SK-N-SH (cell line): ENCODE data around the gene SDF4. TPM values are rescaled to one million over a fixed set of nuclear protein-coding genes. Genes with fewer than 3 reads are reported as not detected.

Source experiments
- CTCF ChIA-PET: fragments of 300-600, 350-600 bp; formaldehyde crosslinking; extraction: SDS; loops from one replicate; lab custom pipeline; 2021; lab: Yijun Ruan, JAX
- POLR2A ChIA-PET: fragments of 350-600 bp; sonication (Branson Sonifier 250); formaldehyde crosslinking; extraction: SDS; loops from one replicate; lab custom pipeline; 2020; ENCODE audit warnings: antibody characterized with exemption, inconsistent platforms; lab: Yijun Ruan, JAX
- DNase-seq: peaks from one replicate; pipeline ENCODE4 v3.0.0; 2012
- H2AFZ ChIP-seq: fragments of 200-600 bp; sonication (generic); 2 replicates; pipeline ENCODE4 v1.8.1; 2016; ENCODE audit warnings: antibody characterized with exemption, mild to moderate bottlenecking, low read depth
- H3F3A ChIP-seq: fragments of 200-600 bp; sonication (generic); replicated peaks from 2 replicates; pipeline ENCODE3; 2016; ENCODE audit warnings: antibody characterized with exemption, mild to moderate bottlenecking; ENCODE audit not compliant: insufficient read depth
- H3K27ac ChIP-seq, 2 experiments: fragments of 200-500 bp in 1 of 2; fragments of 200-600 bp in 1 of 2; sonication (Bioruptor generic) in 1 of 2; sonication (generic), shearing (Covaris generic) in 1 of 2; 2 replicates each; pipeline versions ENCODE4 v1.5.1 to v1.6.1; 2014 to 2016; ENCODE audit warnings: low read depth in 2 of 2, inconsistent platforms in 1 of 2, low read length in 1 of 2, mild to moderate bottlenecking in 1 of 2, mixed read lengths in 1 of 2
- H3K27me3 ChIP-seq: fragments of 200-600 bp; sonication (generic), shearing (Covaris generic); 2 replicates; pipeline ENCODE4 v1.6.1; 2016; ENCODE audit warnings: mixed run types; ENCODE audit not compliant: insufficient read depth
- H3K36me3 ChIP-seq, 2 experiments: fragments of 200-500 bp in 1 of 2; fragments of 200-600 bp in 1 of 2; sonication (Bioruptor generic) in 1 of 2; sonication (generic) in 1 of 2; replicated peaks in 1 of 2; 2 replicates each; pipeline versions ENCODE3 to v1.5.1; 2014 to 2016; ENCODE audit warnings: low read length in 1 of 2, mild to moderate bottlenecking in 1 of 2; ENCODE audit not compliant: insufficient read depth in 2 of 2, control insufficient read depth in 1 of 2
- H3K4me1 ChIP-seq, 2 experiments: fragments of 200-500 bp in 1 of 2; fragments of 200-600 bp in 1 of 2; sonication (Bioruptor generic) in 1 of 2; sonication (generic), shearing (Covaris generic) in 1 of 2; 2 replicates each; pipeline versions ENCODE4 v1.5.1 to v1.6.1; 2014 to 2016; ENCODE audit warnings: low read depth in 1 of 2, low read length in 1 of 2, mixed run types in 1 of 2; ENCODE audit not compliant: insufficient read depth in 2 of 2, control insufficient read depth in 1 of 2
- H3K4me2 ChIP-seq: fragments of 200-600 bp; sonication (generic), shearing (Covaris generic); 2 replicates; pipeline ENCODE4 v1.6.1; 2017; ENCODE audit warnings: mixed run types
- H3K4me3 ChIP-seq, 2 experiments: fragments of 200-500 bp in 1 of 2; fragments of 200-600 bp in 1 of 2; sonication (Bioruptor generic) in 1 of 2; sonication (generic), shearing (Covaris generic) in 1 of 2; 2 replicates each; pipeline versions ENCODE4 v1.5.1 to v1.8.1; 2014 to 2016; ENCODE audit warnings: low read depth in 2 of 2, inconsistent platforms in 1 of 2, low read length in 1 of 2, mild to moderate bottlenecking in 1 of 2, mixed read lengths in 1 of 2, moderate library complexity in 1 of 2
- H3K79me2 ChIP-seq: fragments of 200-600 bp; sonication (generic); 2 replicates; pipeline ENCODE4 v1.8.1; 2017; ENCODE audit warnings: mild to moderate bottlenecking; ENCODE audit not compliant: insufficient read depth
- H3K9ac ChIP-seq: fragments of 200-600 bp; sonication (generic); 2 replicates; pipeline ENCODE4 v1.6.1; 2017; ENCODE audit warnings: mixed run types
- H3K9me2 ChIP-seq: fragments of 200-600 bp; sonication (generic); 2 replicates; pipeline ENCODE4 v1.6.1; 2017; ENCODE audit warnings: mixed run types
- H3K9me3 ChIP-seq: fragments of 200-600 bp; sonication (generic); 2 replicates; pipeline ENCODE4 v1.6.1; 2017; ENCODE audit warnings: mixed run types, mild to moderate bottlenecking, moderate library complexity
- H4K20me1 ChIP-seq: fragments of 200-600 bp; sonication (generic); 2 replicates; pipeline ENCODE4 v1.6.1; 2017; ENCODE audit warnings: mild to moderate bottlenecking, mixed run types; ENCODE audit not compliant: insufficient read depth
- CHD2 ChIP-seq: fragments of 150-350 bp; IDR thresholded peaks from 2 replicates; pipeline ENCODE4 v1.6.1; 2018; ENCODE audit warnings: low read length; ENCODE audit not compliant: partially characterized antibody
- ELF1 ChIP-seq: IDR thresholded peaks from 2 replicates; pipeline ENCODE4 v1.4.0; 2012
- EP300 ChIP-seq, 2 experiments: IDR thresholded peaks; 2 replicates each; pipeline versions ENCODE4 v1.4.0 to v1.6.1; 2012; ENCODE audit warnings: borderline replicate concordance in 1 of 2, low read depth in 1 of 2, low read length in 1 of 2
- FOXJ3 ChIP-seq: sonication (generic); formaldehyde crosslinking; IDR thresholded peaks from 2 replicates; pipeline ENCODE4 v1.5.1; 2020; ENCODE audit warnings: mild to moderate bottlenecking, missing genetic modification reagents
- GABPA ChIP-seq: IDR thresholded peaks from 2 replicates; pipeline ENCODE4 v1.4.0; 2012; ENCODE audit warnings: low read depth, mild to moderate bottlenecking
- MEF2A ChIP-seq: IDR thresholded peaks from 2 replicates; pipeline ENCODE4 v1.4.0; 2012; ENCODE audit warnings: low read depth, borderline replicate concordance
- NFIC ChIP-seq: IDR thresholded peaks from 2 replicates; pipeline ENCODE4 v1.4.0; 2012; ENCODE audit warnings: borderline replicate concordance
- RCOR1 ChIP-seq: fragments of 150-350 bp; IDR thresholded peaks from 2 replicates; pipeline ENCODE4 v1.6.1; 2017; ENCODE audit warnings: antibody characterized with exemption, low read length
- RFX5 ChIP-seq: IDR thresholded peaks from 2 replicates; pipeline ENCODE4 v1.6.1; 2012; ENCODE audit warnings: mild to moderate bottlenecking, improper control_type of control experiment, low read length
- RXRA ChIP-seq: IDR thresholded peaks from 2 replicates; pipeline ENCODE4 v1.4.0; 2012; ENCODE audit warnings: low read depth, mild to moderate bottlenecking, borderline replicate concordance
- SIN3A ChIP-seq: IDR thresholded peaks from 2 replicates; pipeline ENCODE4 v1.6.1; 2012; ENCODE audit warnings: low read depth, mild to moderate bottlenecking, low read length, moderate library complexity, borderline replicate concordance
- TAF1 ChIP-seq: IDR thresholded peaks from 2 replicates; pipeline ENCODE4 v1.6.1; 2012; ENCODE audit warnings: low read depth, mild to moderate bottlenecking, low read length, moderate library complexity, borderline replicate concordance
- TEAD4 ChIP-seq: IDR thresholded peaks from 2 replicates; pipeline ENCODE4 v1.4.0; 2012; ENCODE audit warnings: mild to moderate bottlenecking, borderline replicate concordance; ENCODE audit not compliant: insufficient read depth
- YY1 ChIP-seq: IDR thresholded peaks from 2 replicates; pipeline ENCODE4 v1.4.0; 2012; ENCODE audit warnings: low read depth, mild to moderate bottlenecking
- WGBS: methylation state at CpG from one replicate; pipeline ENCODE4 v1.1.6; 2017; ENCODE audit warnings: low lambda C conversion rate; 5-methylcytosine and 5-hydroxymethylcytosine counted together
- polyA plus RNA-seq, 3 experiments: library from polyadenylated mRNA; depleted of rRNA; stranded (reverse); fragments of >200 nt; gene quantifications; 2 replicates each; pipeline ENCODE4 v1.2.3, GENCODE V29; 2012
- TF ChIP-seq, protein P1 (sequence below): fragments of 200-600 bp; sonication (generic); IDR thresholded peaks from 2 replicates; pipeline ENCODE4 v1.6.1; 2017; ENCODE audit warnings: antibody characterized with exemption, mild to moderate bottlenecking, moderate library complexity
- TF ChIP-seq, protein P2 (sequence below): IDR thresholded peaks from 2 replicates; pipeline ENCODE4 v1.4.0; 2012; ENCODE audit warnings: low read depth, borderline replicate concordance
- TF ChIP-seq, protein P3 (sequence below): IDR thresholded peaks from 2 replicates; pipeline ENCODE4 v1.4.0; 2012; ENCODE audit warnings: low read depth

The SDF4 gene
- polyA plus RNA-seq, 1 of the 3 experiments (the other 2 are of a cell fraction), result 265 TPM

DNA sequence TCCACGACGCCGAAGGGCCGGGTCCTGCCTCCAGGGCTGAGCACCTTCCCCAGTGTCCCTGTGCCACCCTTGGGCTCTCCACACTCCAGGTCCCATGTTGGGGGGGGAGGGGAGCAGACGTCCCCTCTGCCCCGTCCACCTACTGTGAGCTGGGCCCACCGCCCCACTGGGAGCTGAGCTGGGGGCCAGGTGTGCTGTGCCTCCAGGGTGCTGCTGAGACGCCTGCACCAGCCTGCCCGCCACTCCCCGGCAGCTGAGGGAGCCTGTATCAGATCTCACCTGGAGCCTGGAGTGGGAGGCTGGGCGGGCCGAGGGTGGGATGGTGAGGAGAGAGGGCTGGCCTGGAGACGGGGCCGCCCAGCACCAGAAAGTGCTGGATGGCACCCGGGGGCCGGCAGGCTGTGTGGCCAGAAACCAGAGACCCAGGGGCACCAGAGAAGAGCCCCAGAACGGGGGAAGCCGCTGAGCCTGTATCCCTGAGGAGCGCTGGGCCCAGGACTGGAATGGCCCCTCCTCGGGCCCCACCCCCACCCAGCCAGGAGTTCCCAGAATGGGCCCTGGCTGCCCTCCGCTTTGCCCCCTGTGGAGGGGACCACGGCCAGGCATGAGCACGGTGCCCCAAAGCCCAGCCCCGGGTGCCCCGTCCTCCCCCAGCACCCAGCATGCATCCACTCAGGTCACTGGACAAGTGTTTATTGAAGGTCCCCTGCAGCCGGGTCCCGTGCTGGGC, 28.8 kb downstream of the SDF4 start:
- Histone ChIP-seq H4K20me1 (no peaks in the 10 kb centered on the region), H3K27me3 (peaks cover 7% of the 10 kb centered on the region; the same call in 1 of the 2 replicates), H3K4me1 (peaks cover 0 to 3% of the 10 kb centered on the region in 2 experiments; a peak in 1 of 4 replicates), H3K36me3 (no peaks in the 10 kb centered on the region), H3K27ac (no peak overlapping the region), H3K9me2 (no peaks in the 10 kb centered on the region), H3K79me2 (no peaks in the 10 kb centered on the region), H3K4me2 (no peak overlapping the region), H3F3A (no peaks in the 10 kb centered on the region), H3K9me3 (no peaks in the 10 kb centered on the region), H3K9ac (no peak overlapping the region), H3K4me3 (no peak overlapping the region), H2AFZ (no peak overlapping the region)
- POLR2A ChIA-PET, result interaction anchor here (0.6 kb wide), 1 partner anchor 11 kb away, joined by 3 read pairs; the partner anchor contains the start of gene TNFRSF4
- 50% methylated on average over 2 of the region's 27 CpGs for WGBS
- TF ChIP-seq TEAD4, result no peak
- no peak for TF ChIP-seq MEF2A
- TF ChIP-seq YY1, result no peak
- no peak for TF ChIP-seq FOXJ3 (CRISPR knock-in tag)
- no peak for TF ChIP-seq GABPA
- TF ChIP-seq, protein P1, sequence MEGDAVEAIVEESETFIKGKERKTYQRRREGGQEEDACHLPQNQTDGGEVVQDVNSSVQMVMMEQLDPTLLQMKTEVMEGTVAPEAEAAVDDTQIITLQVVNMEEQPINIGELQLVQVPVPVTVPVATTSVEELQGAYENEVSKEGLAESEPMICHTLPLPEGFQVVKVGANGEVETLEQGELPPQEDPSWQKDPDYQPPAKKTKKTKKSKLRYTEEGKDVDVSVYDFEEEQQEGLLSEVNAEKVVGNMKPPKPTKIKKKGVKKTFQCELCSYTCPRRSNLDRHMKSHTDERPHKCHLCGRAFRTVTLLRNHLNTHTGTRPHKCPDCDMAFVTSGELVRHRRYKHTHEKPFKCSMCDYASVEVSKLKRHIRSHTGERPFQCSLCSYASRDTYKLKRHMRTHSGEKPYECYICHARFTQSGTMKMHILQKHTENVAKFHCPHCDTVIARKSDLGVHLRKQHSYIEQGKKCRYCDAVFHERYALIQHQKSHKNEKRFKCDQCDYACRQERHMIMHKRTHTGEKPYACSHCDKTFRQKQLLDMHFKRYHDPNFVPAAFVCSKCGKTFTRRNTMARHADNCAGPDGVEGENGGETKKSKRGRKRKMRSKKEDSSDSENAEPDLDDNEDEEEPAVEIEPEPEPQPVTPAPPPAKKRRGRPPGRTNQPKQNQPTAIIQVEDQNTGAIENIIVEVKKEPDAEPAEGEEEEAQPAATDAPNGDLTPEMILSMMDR, result no peak
- no peak for TF ChIP-seq SIN3A
- no peak for TF ChIP-seq EP300 (IDR thresholded peaks at IDR 0.05; ENCODE audit: borderline replicate concordance in 1 of 2, low read depth in 1 of 2, low read length in 1 of 2)
- no peak for TF ChIP-seq ELF1
- TF ChIP-seq, protein P2, sequence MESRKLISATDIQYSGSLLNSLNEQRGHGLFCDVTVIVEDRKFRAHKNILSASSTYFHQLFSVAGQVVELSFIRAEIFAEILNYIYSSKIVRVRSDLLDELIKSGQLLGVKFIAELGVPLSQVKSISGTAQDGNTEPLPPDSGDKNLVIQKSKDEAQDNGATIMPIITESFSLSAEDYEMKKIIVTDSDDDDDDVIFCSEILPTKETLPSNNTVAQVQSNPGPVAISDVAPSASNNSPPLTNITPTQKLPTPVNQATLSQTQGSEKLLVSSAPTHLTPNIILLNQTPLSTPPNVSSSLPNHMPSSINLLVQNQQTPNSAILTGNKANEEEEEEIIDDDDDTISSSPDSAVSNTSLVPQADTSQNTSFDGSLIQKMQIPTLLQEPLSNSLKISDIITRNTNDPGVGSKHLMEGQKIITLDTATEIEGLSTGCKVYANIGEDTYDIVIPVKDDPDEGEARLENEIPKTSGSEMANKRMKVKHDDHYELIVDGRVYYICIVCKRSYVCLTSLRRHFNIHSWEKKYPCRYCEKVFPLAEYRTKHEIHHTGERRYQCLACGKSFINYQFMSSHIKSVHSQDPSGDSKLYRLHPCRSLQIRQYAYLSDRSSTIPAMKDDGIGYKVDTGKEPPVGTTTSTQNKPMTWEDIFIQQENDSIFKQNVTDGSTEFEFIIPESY, result no peak
- TF ChIP-seq, protein P3, sequence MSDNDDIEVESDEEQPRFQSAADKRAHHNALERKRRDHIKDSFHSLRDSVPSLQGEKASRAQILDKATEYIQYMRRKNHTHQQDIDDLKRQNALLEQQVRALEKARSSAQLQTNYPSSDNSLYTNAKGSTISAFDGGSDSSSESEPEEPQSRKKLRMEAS, result no peak
- no peak for TF ChIP-seq RFX5
- TF ChIP-seq CHD2, result no peak
- no peak for TF ChIP-seq RXRA
- TF ChIP-seq NFIC, result no peak
- TF ChIP-seq TAF1, result no peak
- no peak for TF ChIP-seq RCOR1
- DNase-seq, result no peak
- CTCF ChIA-PET, result interaction anchor here (3.8 kb wide), 1 partner anchor 81 kb away, joined by 16 read pairs; no protein-coding TSS in a partner anchor
